Raji (cell line): Measurements from ENCODE around the gene SF3B3.

Experiments
- POLR2A ChIP-seq: IDR thresholded peaks from 2 replicates; pipeline ENCODE4 v1.6.1; 2011; ENCODE audit warnings: low read depth, low read length, control low read depth; ENCODE audit not compliant: insufficient read depth

SF3B3 gene

DNA sequence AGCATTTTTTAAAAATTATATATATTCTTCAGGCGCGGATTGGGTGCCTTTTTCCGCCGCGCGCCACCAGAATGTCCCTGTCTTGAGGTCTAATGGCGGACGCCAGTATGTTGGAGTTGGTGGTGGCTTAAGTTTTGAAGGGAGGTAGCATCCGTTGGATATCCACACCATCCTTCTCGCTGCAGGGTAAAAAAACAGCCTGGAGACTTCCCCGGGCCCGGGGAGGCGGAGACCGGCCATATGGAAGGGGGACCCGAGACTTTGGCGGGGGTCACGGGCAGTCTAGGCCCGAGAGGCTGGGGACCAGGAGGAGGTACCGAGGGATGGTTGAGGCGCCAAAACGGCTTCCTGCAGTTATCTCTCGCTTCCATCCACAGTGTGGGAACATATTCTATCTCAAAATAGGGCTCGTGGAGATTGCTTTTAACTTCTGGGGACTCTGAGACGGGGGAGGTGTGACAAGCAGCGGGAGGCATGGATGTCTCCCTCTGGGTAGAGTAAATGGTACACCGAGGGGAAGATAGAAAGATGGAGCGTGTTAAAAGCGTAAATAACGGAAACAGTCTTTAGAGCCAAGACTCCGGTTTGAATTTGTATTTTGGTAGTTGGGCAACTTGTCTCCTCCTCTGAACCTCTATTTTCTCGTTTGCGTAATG lies at the start of gene SF3B3:
SF3B3 (plus strand) TSS at position 74 of the 656 bp plus-strand sequence. CDS start 2,841 bp downstream, outside the sequence.
- peak; percentile 73 for TF ChIP-seq POLR2A

DNA sequence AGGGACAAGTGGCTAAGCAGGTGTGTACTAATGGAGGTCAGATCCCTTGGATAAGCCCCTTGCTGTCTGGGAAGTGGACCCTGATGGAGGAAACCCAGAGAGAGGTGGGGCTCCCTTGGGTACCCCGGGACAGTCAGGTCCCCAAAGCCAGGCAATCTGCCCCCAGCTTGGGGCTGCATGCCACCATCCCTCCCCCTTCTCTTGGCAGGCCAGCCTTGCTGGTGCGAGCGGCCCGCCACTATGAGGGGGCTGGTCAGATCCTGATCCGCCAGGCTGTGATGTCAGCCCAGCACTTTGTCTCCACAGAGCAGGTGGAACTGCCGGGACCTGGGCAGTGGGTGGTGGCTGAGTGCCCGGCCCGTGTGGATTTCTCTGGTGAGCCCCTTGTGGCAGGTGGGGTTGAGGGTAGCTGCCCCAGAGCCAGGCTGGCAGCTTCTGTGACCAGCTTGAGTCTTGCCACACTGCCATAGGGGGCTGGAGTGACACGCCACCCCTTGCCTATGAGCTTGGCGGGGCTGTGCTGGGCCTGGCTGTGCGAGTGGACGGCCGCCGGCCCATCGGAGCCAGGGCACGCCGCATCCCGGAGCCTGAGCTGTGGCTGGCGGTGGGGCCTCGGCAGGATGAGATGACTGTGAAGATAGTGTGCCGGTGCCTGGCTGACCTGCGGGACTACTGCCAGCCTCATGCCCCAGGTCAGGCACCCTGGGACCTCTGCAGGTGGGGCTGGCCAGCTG lies 49.1 kb upstream of the SF3B3 start:
- TF ChIP-seq POLR2A = no peak

DNA sequence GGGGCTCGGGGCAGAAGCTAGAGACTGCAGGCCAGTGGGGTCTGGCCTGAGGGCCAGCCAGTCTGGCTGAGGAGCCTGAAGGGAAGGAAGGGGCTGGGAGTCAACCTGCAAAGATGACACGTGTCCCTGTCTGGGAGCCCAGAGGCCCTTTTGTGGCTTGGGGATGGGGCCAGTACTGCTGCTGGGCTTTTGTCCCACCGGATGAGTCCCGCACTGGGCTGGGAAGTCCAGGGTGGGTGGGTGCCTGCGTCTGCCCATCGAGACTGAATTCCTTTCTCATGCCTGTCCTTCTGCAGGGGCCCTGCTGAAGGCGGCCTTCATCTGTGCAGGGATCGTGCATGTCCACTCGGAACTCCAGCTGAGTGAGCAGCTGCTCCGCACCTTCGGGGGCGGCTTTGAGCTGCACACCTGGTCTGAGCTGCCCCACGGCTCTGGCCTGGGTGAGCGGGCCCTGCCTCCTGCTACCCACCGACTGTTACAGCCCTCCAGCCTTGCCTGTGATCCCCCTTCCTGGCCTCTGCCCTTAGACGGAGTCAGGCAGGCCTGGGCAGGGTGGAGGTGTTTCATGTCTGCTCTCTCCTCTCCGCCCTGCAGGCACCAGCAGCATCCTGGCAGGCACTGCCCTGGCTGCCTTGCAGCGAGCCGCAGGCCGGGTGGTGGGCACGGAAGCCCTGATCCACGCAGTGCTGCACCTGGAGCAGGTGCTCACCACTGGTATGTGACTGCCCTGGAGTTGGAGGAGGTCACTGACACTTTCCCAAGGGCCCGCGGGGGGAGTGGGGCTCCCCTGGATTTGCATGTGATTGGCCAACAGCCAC lies 48.4 kb upstream of the SF3B3 start:
- no peak for TF ChIP-seq POLR2A

GRCh38 chr16:70476272-70477020 lies 47.2 kb upstream of the SF3B3 start:
- no peak for TF ChIP-seq POLR2A

DNA sequence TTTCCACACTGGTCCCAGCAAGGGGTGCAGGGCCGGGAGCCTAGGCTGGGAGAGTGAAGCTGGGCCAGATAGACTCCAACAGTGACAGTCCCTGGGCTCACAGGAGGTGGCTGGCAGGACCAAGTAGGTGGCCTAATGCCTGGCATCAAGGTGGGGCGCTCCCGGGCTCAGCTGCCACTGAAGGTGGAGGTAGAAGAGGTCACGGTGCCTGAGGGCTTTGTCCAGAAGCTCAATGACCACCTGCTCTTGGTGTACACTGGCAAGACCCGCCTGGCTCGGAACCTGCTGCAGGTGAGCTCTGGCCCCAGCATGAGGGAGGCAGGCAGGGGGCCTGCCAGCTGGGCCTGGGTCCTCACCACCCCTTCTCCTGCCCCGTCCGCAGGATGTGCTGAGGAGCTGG lies 45.4 kb upstream of the SF3B3 start:
- TF ChIP-seq POLR2A = no peak

DNA sequence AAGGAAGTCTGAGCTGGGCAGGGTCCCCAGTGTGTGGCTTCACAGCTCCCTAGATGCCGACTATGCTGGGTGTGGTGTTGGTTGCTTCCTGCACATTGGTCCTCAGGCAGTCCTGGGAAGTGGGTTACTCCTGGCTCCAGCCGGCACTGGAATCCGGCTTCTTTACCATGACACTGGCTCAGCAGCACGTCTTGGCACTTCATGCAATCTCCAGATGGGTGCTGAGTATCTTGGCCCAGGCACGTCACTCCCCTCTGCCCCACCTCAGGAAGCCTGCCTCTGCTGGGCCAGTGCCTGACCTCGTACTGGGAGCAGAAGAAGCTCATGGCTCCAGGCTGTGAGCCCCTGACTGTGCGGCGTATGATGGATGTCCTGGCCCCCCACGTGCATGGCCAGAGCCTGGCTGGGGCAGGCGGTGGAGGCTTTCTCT lies 44.7 kb upstream of the SF3B3 start:
- no peak for TF ChIP-seq POLR2A

GRCh38 chr16:70480127-70481105 lies 43.2 kb upstream of the SF3B3 start:
- no peak for TF ChIP-seq POLR2A

- TF ChIP-seq POLR2A = no peak
Observed at GRCh38 chr16:70481929-70482536, 41.6 kb upstream of the SF3B3 start.

- TF ChIP-seq POLR2A = no peak
Observed at GRCh38 chr16:70482624-70483023, 41.0 kb upstream of the SF3B3 start.

DNA sequence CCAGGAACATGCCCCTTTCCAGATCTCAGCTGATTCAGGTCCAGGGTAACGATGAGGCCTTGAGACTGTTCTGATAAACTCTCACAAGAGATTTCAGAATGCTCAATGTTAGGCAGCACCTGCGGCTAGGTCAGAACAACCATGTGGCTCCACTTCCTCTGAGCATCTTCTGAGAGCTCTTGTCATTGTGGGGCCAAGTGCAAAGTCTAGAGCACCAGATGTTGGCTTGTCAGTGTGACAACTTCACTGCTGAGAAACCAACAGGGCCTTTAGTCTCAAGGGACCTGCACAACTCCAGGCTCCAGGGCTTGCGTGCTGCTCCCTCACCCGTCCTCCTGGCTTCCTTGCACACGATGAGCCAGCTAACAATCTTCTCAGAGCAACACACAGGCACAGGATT lies 40.2 kb upstream of the SF3B3 start:
- TF ChIP-seq POLR2A = no peak

GRCh38 chr16:70484867-70485266 lies 38.7 kb upstream of the SF3B3 start:
- TF ChIP-seq POLR2A = no peak

GRCh38 chr16:70490261-70490660 lies 33.4 kb upstream of the SF3B3 start:
- TF ChIP-seq POLR2A = no peak

DNA sequence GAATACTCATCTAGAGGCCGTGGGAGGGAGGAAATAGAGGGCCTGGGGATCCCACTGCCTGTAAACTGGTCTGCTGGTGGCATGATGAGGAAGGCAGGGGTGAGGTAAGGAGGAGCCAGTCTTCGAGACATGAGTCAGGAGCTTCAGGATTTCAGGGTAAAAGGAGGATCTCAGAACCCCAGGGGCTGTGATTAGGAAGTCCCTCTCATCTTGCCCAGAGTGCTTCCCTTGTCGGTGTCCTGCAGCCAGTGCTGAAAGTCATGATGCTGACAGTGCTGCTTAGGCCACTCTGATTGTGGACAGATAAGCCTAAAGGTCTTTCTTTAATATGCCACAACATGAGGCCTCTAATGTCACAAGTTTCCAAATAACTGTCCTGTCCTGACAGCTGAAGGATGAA lies 29.8 kb upstream of the SF3B3 start:
- no peak for TF ChIP-seq POLR2A
